ENCODE results near the gene STXBP6. TPM values are rescaled to one million over a fixed set of nuclear protein-coding genes. Genes with fewer than 3 reads are reported as not detected.

Gene STXBP6
- total RNA-seq, 1 donor from 2014 or later, result 1.7 TPM

GRCh38 chr14:24794644-24795305 lies 255.2 kb downstream of the STXBP6 start:
- Mint-ChIP-seq H3K9me3 (ENCODE audit: low read depth) (no peaks in the 10 kb centered on the region), H3K27ac (ENCODE audit: unreplicated experiment) (no peak overlapping the region), H3K4me3 (ENCODE audit: unreplicated experiment) (no peak overlapping the region), H3K4me1 (ENCODE audit: low read depth) (no peaks in the 10 kb centered on the region), H3K27me3 (ENCODE audit: low read depth) (peaks cover 16% of the 10 kb centered on the region), H3K36me3 (ENCODE audit: low read depth) (no peaks in the 10 kb centered on the region)
- DNase-seq (ENCODE audit: low spot score), result no peak
- no peak for TF ChIP-seq CTCF (IDR thresholded peaks at IDR 0.05)

- no peaks in the 10 kb centered on the region for H3K4me1 Mint-ChIP-seq (ENCODE audit: low read depth)
- H3K36me3 Mint-ChIP-seq (ENCODE audit: low read depth), result no peaks in the 10 kb centered on the region
- no peak overlapping the region for H3K27ac Mint-ChIP-seq (ENCODE audit: unreplicated experiment)
- H3K9me3 Mint-ChIP-seq (ENCODE audit: low read depth), result no peaks in the 10 kb centered on the region
- no peak overlapping the region for H3K4me3 Mint-ChIP-seq (ENCODE audit: unreplicated experiment)
- no peak for TF ChIP-seq CTCF (IDR thresholded peaks at IDR 0.05)
- DNase-seq (ENCODE audit: low spot score), result no peak
- peaks cover 21% of the 10 kb centered on the region for H3K27me3 Mint-ChIP-seq (ENCODE audit: low read depth)
These were observed 259.8 kb downstream of the STXBP6 start for GRCh38 chr14:24790196-24790595.

GRCh38 chr14:24789378-24789884 lies 260.5 kb downstream of the STXBP6 start:
- no peak for DNase-seq (ENCODE audit: low spot score)
- Mint-ChIP-seq H3K4me1 (ENCODE audit: low read depth) (no peaks in the 10 kb centered on the region), H3K27me3 (ENCODE audit: low read depth) (peaks cover 19% of the 10 kb centered on the region), H3K36me3 (ENCODE audit: low read depth) (no peaks in the 10 kb centered on the region), H3K9me3 (ENCODE audit: low read depth) (no peaks in the 10 kb centered on the region), H3K27ac (ENCODE audit: unreplicated experiment) (no peak overlapping the region), H3K4me3 (ENCODE audit: unreplicated experiment) (no peak overlapping the region)
- TF ChIP-seq CTCF (IDR thresholded peaks at IDR 0.05), result no peak

GRCh38 chr14:24785698-24786097 lies 264.2 kb downstream of the STXBP6 start:
- TF ChIP-seq CTCF (IDR thresholded peaks at IDR 0.05), result no peak
- no peaks in the 10 kb centered on the region for H3K4me1 Mint-ChIP-seq (ENCODE audit: low read depth)

GRCh38 chr14:24784981-24785380 lies 265.0 kb downstream of the STXBP6 start:
- no peak for TF ChIP-seq CTCF (IDR thresholded peaks at IDR 0.05)
- H3K27me3 Mint-ChIP-seq (ENCODE audit: low read depth), result peaks cover 16% of the 10 kb centered on the region
- DNase-seq (ENCODE audit: low spot score), result no peak
- no peak overlapping the region for H3K27ac Mint-ChIP-seq (ENCODE audit: unreplicated experiment)
- H3K36me3 Mint-ChIP-seq (ENCODE audit: low read depth), result no peaks in the 10 kb centered on the region
- no peak overlapping the region for H3K4me3 Mint-ChIP-seq (ENCODE audit: unreplicated experiment)
- no peaks in the 10 kb centered on the region for H3K4me1 Mint-ChIP-seq (ENCODE audit: low read depth)
- H3K9me3 Mint-ChIP-seq (ENCODE audit: low read depth), result no peaks in the 10 kb centered on the region

More at GRCh38 chr14:24785698-24786097, 264.2 kb downstream of the STXBP6 start:
- no peaks in the 10 kb centered on the region for H3K36me3 Mint-ChIP-seq (ENCODE audit: low read depth)
- H3K27me3 Mint-ChIP-seq (ENCODE audit: low read depth), result peaks cover 16% of the 10 kb centered on the region
- H3K4me3 Mint-ChIP-seq (ENCODE audit: unreplicated experiment), result no peak overlapping the region
- no peaks in the 10 kb centered on the region for H3K9me3 Mint-ChIP-seq (ENCODE audit: low read depth)
- DNase-seq (ENCODE audit: low spot score), result no peak
- H3K27ac Mint-ChIP-seq (ENCODE audit: unreplicated experiment), result no peak overlapping the region
